HEK293 (cell line): Measurements from ENCODE around the gene SIPA1.

Experiments
- ATF2 ChIP-seq: fragments of 450-650 bp; formaldehyde crosslinking; IDR thresholded peaks from 2 replicates; pipeline ENCODE4 v1.5.1; 2016; ENCODE audit warnings: missing biosample characterization, missing genetic modification characterization, low read depth
- CTCF ChIP-seq: fragments of 450-650 bp; formaldehyde crosslinking; IDR thresholded peaks from 2 replicates; pipeline ENCODE4 v1.5.1; 2016; ENCODE audit warnings: missing biosample characterization, missing genetic modification characterization
- GLIS1 ChIP-seq: fragments of 450-650 bp; formaldehyde crosslinking; IDR thresholded peaks from 2 replicates; pipeline ENCODE4 v1.5.1; 2016; ENCODE audit warnings: missing biosample characterization, missing genetic modification characterization
- MZF1 ChIP-seq: fragments of 450-650 bp; formaldehyde crosslinking; IDR thresholded peaks from 2 replicates; pipeline ENCODE4 v1.5.1; 2017; ENCODE audit warnings: missing biosample characterization, missing genetic modification characterization, borderline replicate concordance
- REST ChIP-seq: fragments of 450-650 bp; formaldehyde crosslinking; IDR thresholded peaks from 2 replicates; pipeline ENCODE4 v1.5.1; 2016; ENCODE audit warnings: missing biosample characterization, missing genetic modification characterization
- ZNF146 ChIP-seq: fragments of 450-650 bp; formaldehyde crosslinking; IDR thresholded peaks from 2 replicates; pipeline ENCODE4 v1.5.1; 2016; ENCODE audit warnings: missing biosample characterization, missing genetic modification characterization

- TF ChIP-seq MZF1 (tag by site-specific recombination) = no peak
- TF ChIP-seq REST (tag by site-specific recombination) = no peak
- TF ChIP-seq CTCF (tag by site-specific recombination) = no peak
- no peak for TF ChIP-seq ZNF146 (tag by site-specific recombination)
- TF ChIP-seq GLIS1 (tag by site-specific recombination) = no peak
- TF ChIP-seq ATF2 (tag by site-specific recombination) = no peak
These were observed 30.1 kb upstream of the SIPA1 start for GRCh38 chr11:65607614-65608426.
